T-helper 22 cell (primary cell): ENCODE measurements around the gene GSK3A.

Source experiments
- DNase-seq: peaks from one replicate; pipeline ENCODE4 v3.0.0-alpha.2; 2020; ENCODE audit warnings: low read depth

GSK3A gene

DNA sequence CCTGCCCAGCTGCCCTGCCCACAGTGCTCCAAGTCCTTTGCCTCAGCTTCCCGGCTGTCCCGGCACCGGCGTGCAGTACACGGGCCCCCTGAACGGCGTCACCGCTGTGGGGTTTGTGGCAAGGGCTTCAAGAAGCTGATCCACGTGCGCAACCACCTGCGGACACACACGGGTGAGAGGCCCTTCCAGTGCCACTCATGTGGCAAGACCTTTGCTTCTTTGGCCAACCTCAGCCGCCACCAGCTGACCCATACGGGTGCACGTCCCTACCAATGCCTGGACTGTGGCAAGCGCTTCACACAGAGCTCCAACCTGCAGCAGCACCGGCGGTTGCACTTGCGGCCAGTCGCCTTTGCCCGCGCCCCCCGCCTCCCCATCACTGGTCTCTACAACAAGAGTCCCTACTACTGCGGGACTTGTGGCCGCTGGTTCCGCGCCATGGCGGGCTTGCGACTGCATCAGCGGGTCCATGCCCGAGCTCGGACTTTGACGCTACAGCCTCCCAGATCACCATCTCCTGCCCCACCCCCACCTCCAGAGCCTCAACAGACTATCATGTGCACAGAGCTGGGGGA, 16.6 kb downstream of the GSK3A start:
- DNase-seq: no peak

DNA sequence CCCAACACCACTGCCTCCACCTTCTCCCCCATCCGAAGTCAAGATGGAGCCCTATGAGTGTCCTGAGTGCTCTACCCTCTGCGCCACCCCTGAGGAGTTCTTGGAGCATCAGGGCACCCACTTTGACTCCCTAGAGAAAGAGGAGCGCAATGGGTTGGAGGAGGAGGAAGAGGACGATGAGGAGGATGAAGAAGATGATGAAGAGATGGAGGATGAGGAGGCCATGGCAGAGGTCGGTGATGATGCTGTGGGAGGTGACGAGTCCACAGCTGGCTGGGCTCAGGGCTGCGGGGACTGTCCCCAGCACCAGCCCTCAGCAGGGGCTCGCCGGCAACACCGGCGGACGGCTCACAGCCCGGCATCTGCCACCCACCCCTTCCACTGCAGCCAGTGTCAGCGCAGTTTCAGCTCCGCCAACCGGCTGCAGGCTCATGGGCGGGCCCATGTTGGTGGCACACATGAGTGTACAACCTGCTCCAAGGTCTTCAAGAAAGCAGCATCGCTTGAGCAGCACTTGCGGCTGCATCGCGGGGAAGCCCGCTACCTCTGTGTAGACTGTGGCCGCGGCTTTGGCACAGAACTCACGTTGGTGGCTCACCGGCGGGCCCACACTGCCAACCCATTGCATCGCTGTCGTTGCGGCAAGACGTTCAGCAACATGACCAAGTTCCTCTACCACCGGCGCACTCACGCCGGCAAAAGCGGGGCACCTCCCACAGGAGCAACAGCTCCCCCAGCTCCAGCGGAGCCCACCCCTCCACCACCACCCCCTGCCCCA, 17.3 kb downstream of the GSK3A start:
- DNase-seq: no peak

DNA sequence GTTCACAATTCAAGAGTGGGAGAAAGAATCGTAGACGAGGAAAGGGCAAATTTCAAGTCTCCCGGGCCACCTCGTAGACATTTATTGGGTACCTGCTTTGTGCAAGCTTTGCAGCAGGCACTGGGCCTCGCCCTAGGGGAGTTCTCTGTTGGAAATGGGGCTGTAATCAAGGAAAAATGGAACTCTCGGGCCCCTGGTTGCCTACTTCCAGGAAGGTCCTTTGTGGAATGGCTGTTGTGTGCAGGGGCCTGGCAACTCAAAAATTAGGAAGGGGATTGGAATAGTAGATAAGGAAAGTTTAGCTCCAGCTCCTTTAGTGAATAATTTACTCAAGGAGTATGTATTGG, 21.7 kb downstream of the GSK3A start:
- no peak for DNase-seq

DNA sequence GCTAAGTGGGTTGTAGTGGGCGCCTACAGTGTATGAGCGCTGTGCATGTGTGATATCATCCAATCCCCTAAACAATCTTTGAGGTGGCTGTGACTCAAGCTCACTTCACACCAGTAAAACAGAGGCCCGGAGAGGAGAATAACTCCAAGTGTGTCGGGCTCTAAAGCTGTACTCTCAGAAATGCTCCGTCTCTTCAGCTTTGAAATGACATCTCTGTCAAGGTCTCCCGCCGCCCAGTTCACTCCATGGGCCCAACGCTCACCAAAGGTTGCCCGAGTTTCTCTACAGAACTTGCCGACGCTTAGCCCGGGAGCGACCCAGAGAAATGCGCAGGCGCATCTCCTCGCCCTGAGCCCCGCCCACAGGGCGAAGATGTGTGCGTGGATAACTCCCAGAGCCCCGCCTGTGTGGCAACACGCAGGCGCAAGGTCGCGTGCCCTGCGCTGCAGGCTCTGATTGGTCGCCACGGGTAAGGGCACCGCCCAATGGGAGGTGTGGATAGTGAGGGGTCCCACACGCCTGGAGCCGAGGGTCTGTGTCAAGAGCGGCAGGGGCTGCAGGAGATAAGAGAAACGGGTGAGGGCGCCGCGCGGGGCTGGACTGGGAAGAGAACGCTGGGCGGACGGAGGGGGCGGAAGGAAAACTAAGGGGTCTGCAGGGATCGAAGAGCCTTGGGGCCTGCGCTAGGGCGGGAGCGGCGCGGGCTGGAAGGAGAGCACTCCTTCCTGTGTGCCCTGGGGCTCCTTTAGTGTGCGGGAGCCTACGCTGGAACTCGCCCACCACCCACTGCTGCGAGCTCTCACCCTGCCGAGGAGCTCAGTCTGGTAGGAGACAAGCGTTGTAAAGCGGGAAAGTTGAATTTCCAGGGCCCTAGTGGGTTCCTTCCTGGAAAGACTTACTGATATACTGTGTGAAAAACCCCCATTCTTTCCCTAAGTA, 22.3 kb downstream of the GSK3A start, which contains the start of gene ZNF526:
Gene ZNF526 (plus strand): TSS at position 501 of the 939 bp plus-strand sequence. CDS start 4,092 bp downstream, outside the sequence.
- peak; percentile 96 for DNase-seq

DNA sequence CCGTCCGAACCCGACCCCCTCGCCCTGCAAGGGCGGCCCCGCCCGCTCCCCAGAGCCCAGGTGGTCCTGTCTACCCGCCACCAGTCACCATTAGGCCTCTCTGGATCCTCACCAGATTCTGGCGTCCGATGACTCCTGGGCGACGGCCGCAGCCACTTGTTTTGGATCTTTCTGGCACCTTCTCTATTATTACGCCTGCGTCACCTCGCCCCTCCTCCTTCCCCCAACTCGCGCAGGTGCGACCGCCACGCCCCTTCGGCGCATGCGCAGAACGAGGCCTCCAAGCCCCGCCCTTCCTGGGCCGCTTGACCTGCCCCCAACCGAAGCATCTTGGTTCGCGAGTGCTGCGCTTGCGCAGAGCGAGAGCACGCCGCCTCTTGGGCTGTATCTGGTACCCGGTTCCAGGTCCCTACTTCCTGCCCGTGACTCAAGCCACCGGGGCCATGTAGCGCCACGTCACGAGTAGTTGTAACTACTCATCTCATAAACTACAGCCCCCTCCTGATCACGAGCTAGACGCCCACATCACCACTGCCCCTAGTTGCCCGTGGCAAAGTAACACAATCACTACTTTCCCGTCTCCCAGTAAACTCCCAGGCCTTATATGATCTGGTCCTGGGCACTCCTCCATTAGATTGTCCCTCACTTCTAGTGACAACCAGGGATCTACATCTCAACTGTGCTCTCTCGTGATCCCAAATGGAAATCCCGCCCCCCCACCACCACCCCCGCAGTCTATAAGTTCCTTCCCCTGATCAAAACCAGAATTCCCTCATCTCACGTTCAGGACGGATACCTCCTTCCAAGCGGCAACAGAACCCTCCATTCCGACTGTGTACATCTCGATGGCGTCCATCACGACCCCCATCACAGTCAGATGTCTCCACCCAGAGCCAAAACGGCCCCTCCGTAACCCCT, 24.6 kb downstream of the GSK3A start, which contains the start of gene DEDD2:
Gene DEDD2 (minus strand): TSS at position 158 of the 918 bp plus-strand sequence. CDS start 670 bp downstream, outside the sequence.
- DNase-seq: peak; percentile 99

DNA sequence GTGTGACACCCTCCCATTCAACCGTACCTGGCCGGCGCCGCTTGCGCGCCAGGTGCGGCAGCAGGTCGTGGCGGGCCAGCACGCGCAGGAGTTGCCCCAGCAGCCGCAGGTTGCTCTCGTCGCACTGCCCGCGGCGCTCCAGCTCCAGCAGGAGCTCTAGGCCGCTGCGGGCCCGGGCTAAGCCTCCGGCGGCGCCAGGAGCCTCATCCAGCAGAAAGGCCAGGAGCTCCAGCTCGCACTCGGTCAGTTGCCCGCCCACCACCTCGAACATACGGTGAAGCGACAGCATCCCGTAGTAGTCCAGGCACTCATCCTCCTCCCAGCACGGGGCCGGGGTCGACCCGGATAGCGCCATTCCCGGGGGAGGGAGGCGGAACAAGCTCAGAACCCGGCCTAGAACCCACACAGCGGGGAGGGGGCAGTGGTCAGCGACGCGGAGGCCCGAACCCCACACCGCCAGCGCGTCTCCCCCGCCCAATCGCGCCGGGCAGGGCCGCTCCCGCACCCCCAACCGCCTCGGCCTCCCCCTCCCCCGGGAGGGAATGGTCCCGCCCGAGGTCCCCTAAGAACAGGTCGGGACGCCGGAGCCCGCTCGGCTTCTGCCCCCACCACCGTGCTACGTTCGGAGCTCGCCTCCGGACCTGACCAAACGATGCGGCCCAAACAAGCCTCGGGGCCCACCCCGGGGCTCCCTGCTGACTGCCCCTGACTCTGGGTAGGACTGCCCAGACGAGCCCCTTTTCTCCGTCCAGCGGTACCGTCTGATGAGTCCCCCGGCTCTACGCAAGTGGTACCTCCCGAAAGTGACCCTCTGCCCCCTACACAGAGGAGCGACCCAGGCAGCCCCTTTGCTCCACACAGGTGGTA, 25.5 kb downstream of the GSK3A start:
- DNase-seq: no peak

DNA sequence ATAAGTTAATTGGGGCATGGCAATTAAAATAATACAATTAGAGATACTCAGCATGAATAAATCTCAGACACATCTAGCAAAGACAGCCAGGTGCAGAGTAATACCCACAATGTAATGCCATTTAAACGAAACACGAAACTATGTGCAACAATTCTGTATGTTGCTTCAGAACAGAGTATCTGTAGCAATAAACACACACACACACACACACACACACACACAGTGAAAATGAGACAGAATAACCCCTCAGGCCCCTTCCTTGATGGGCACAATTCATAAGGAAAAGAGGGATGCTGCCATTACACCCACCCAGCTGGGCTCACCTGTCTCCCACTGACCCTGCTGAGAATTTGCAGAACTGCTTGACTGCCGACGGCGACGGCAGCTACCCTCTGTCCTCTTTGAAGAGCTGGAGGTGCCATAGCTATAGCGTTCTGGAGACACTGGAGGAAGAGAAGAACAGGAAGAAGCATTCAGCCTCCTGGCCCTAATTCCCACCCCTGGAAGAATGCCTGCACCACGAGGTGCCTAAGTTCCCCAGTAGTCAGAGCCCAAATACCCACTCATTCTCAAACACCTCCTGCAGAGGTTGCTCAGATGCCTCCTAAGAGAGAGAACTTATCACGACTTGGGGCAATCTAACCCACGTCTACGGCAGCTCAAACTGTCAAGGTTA, 27.5 kb downstream of the GSK3A start:
- DNase-seq: no peak

DNA sequence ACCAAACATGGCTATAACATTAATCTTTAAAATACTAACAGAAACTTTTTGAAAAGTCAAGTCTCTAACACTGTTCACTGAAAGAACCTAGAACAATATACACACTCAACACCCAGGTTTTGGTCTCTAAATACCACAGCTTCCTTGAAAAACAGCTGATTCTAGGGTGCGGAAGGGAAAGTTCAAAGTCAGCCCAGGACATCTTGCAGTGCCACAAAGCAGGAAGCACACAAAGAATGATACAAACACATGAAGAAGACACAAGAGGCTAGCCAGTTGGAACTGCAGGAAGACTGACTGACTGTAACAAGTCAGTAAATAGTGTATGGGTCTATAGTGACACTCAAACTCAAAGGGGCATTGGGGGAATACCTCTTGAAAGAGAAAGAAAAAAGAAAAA, 29.5 kb downstream of the GSK3A start:
- no peak for DNase-seq

DNA sequence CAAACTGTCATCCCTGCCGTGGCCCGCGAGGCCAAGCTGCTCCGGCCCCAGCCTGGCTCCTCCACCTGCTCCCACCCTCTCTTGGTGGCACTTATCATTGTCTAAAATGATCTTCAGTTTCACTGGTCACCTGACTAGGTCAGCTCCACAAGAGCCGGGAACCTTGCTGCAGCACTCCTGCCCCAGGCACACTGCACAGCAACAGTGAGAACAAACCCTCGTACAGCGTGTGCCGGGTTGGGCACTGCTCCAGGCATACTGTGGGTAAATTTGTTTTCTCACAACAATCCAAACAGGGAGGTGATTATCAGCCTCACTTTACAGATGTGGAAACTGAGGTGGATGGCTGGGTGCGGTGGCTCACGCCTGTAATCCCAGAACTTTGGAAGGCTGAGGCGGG, 33.8 kb downstream of the GSK3A start:
- DNase-seq: no peak

DNA sequence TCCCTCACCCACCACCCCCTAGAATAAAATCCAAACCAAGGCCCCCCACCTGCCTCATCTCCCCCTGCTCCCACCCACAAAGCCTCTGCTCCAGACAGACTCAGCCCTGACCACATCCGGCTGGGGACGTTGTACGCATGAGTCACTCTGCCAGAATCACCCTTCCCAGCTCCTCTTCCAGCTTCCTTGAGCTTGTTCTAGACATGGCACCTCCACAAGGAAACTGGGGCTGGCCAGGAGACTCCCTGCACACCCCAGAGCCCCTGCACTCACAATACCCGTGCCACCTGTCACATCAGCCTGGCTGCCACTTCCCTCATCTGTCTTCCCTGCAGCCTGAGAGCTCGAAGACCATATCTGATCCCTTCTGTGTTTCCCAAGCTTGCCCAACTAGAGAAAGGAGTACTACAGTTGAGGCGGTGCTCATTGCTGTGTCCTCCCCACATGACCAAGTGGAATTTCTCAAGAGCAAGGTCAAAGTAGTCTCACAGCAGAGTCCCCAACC, 34.6 kb downstream of the GSK3A start:
- DNase-seq: peak; percentile 29

DNA sequence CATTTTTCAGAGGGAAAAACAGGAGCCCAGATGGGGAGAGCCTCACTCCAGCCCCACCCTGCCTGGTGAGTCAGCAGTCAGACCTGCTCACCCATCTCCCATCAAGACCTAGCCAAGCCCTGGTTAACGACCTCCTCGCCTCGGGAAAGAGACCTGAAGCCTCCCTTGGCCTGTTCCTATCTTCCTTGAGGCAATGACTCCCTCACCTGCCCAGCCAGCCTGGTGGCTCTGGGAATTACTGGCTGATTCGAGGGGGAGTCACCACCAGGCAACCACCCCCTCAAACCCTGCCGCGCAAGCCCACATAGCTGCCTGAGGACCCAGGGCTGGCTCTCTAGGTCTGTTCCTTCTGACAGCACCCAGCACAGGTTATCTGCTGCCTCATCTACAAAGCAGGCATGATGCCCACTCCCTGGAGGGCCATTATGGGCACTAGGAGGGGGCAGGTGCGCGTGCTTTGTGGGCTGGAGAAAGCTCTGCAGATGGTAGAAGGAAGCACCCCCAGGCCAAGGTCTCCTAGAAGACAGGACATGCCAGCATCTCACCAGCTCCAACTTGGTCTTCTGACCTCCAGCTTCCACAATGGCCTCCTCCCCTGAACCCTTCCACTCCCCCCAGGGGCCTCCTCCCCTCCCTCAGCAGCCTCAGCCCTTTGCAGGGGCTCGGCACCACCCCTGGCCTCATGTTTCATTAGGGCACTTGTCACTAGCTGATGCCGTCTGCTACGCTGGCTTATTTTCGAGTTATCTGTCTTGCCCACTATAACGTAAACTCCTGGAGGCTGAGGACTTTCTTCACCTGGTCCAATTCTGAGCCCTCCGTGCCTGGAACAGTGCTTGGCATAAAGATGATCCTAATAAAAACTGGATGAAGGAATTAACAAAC, 35.3 kb downstream of the GSK3A start:
- DNase-seq: no peak

DNA sequence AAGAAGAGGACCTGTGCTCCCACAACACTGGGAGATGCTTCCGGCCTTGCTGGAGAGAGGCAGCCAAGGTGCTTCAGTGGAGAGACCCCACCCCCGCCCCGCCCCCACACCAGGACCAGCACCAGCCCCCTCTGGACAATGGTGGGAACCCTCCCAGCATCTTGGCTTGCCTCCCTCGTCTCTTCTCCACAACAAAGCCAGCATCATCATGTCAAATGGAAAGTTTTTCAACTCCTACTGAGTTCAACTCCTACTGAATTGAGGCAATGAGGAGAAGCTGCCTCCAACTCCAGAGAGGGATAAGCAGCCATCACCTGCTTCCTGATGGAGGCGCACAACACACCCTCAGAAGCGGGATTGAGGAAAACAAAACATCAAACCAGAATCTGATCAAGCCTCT, 37.7 kb downstream of the GSK3A start:
- no peak for DNase-seq

DNA sequence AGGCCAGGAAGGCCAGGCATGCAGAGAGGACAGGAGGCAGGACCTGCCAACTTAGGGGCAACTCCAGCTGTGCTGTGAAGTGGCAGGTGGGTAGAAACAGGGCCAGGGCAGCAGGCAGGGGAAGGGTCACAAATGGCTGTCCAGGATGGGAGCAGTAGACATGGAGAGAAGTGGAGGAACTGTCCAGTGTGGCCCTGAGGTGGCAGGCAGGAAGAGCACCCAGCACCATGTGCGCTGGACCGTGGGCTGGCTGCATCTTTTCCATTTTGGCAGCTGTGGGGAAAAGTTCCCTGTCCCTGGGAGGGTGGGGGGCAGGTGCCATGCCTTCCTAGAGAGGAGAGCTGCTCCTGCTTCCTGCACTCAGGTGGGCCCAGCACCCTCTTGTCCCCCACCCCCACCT, 38.7 kb downstream of the GSK3A start:
- no peak for DNase-seq

DNA sequence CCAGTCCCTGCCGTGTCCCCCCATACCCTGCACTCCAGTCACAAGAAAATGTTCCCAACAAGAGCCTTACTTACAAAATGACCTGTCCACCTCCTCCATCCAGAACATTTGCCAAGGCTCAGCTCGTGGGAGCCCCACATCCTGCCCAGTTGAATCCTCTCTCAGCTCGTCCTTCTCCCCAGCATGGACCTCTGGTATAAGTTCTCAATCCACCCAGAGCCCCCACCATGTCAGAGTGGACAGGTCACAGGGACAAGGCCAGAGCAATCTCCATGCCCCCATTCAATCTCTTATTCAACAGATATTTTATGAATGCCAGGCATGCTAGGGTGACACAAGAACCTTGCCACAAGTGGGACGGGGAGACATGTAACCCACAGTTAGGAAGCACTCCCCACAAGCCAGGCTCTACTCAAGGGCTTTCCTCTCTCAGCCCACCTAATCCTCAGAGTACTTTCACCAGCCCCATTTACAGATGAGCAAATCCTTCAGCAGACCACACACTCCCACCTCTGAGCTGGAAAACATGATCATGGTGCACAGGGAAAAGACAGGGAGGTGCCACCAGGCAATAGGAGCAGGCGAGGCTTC, 40.0 kb downstream of the GSK3A start:
- DNase-seq: no peak

DNA sequence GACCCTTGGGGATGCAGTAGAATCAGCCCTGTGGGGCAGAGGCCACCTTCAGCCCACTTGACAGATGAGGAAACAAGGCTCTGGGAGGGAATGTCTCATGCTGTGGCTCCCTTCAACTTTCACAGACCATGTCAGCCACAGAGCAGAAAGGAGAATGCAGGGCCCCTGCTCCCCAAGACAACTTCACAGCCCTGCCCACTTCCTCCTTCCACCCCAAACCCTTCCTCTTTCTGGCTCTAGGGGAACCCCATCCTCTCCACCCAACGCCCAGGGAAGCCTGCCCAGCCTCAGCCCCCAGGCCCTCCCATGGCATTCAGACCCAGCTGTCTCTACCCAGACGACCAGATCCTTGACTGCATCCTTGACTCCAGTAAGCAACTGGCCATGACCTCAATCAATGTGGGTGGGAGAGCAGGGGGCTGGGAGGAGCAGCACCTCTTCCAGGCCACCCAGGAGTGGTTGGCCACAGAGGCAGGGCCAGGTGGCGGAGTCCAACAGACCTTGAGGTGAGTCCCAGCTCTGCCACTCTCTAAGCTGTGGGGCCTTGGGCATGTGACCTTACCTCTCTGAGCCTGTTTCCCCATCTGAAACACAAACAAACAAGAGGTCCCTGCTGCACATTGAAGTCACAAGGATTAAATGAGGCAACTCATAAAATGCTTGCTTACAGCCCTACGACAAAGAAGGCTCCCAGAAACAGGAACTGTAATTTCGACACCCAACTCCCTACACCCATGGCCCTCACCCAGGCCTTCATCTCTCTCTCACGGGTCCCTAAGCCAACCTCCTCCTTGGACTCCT, 40.7 kb downstream of the GSK3A start:
- DNase-seq: peak; percentile 37

DNA sequence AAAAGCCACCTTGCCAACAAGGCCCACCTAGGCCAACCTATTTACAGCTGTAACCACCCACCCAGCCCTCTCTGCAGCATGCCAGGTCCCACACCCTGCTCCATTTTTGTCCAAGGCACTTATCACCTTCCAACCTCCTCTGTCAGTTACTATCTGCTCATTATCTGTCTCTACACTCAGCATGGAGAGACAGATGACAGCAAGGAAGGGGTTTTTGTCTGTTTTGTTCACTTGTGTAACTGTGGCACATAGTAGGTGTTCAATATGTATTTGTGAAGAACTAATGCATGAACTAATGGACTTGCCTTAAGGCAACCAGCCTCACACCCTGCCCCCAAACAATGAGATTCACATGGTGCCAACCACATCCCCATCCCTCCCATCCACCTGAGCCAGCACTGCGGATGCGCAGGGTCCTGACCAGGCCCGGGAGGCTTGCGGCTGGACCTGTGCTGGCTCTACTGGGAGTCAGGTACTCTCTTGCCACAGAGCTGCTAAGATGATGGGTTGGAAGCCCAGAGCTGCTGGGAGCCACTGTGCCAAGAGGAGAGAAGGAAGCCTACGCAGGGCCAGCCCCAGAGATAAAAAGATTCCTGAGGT, 42.2 kb downstream of the GSK3A start:
- DNase-seq: no peak
